HL-60 (cell line): ENCODE results near the gene PDE6C.

Experiments used
- DNase-seq, 2 experiments: peaks; one replicate each; pipeline ENCODE4 v3.0.0-alpha.2; 2010 to 2020; ENCODE audit warnings: low read depth in 1 of 2, low spot score in 1 of 2
- H3K27ac ChIP-seq: fragments of 250-450 bp; sonication (Bioruptor Pico); replicated peaks from 2 replicates; pipeline ENCODE4 v1.5.1; 2020; ENCODE audit warnings: mild to moderate bottlenecking, moderate library complexity
- H3K27me3 ChIP-seq: fragments of 250-450 bp; sonication (Bioruptor Pico); 2 replicates; pipeline ENCODE4 v1.5.1; 2021; ENCODE audit warnings: mild to moderate bottlenecking, moderate library complexity; ENCODE audit not compliant: insufficient read depth, poor library complexity, severe bottlenecking
- H3K4me3 ChIP-seq: replicated peaks from 2 replicates; pipeline ENCODE4 v1.5.1; 2011; ENCODE audit warnings: mild to moderate bottlenecking, control low read depth, low read length; ENCODE audit not compliant: insufficient read depth
- GABPA ChIP-seq: IDR thresholded peaks from 2 replicates; pipeline ENCODE4 v1.6.1; 2012; ENCODE audit warnings: low read depth
- POLR2AphosphoS5 ChIP-seq: IDR thresholded peaks from 2 replicates; pipeline ENCODE4 v1.6.1; 2012; ENCODE audit warnings: low read depth
- SPI1 ChIP-seq: IDR thresholded peaks from 2 replicates; pipeline ENCODE4 v1.6.1; 2012; ENCODE audit warnings: low read depth, mild to moderate bottlenecking, borderline replicate concordance
- TF ChIP-seq, protein P1 (sequence below): IDR thresholded peaks from 2 replicates; pipeline ENCODE4 v1.6.1; 2012; ENCODE audit warnings: low read depth; ENCODE audit not compliant: insufficient replicate concordance
- TF ChIP-seq, protein P2 (sequence below): IDR thresholded peaks from one replicate; pipeline ENCODE4 v1.5.1; 2011; ENCODE audit warnings: low read length, control low read depth, inconsistent platforms; ENCODE audit not compliant: insufficient read depth

Gene PDE6C

DNA sequence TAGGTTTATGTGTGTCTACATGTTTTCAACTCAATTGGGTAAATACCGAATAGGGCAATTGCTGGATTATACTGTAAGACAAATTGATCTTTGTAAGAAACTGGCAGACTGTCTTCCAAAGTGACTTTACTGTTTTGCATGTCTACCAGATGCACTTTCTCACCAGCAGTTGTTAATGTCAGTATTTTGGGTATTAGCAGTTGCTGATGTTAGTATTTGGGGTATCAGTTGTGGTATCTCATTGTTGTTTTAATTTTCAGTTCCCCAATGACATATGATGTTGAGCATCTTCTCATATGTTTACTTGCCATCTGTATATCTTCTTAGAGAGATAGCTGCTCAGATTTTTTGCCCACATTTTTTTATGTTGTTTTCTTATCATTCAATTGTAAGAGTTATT is 10.6 kb downstream of the PDE6C start:
- Histone ChIP-seq H3K27me3 (no peaks in the 10 kb centered on the region), H3K4me3 (no peak overlapping the region), H3K27ac (no peak overlapping the region)
- DNase-seq: no peak
- TF ChIP-seq, protein P1, sequence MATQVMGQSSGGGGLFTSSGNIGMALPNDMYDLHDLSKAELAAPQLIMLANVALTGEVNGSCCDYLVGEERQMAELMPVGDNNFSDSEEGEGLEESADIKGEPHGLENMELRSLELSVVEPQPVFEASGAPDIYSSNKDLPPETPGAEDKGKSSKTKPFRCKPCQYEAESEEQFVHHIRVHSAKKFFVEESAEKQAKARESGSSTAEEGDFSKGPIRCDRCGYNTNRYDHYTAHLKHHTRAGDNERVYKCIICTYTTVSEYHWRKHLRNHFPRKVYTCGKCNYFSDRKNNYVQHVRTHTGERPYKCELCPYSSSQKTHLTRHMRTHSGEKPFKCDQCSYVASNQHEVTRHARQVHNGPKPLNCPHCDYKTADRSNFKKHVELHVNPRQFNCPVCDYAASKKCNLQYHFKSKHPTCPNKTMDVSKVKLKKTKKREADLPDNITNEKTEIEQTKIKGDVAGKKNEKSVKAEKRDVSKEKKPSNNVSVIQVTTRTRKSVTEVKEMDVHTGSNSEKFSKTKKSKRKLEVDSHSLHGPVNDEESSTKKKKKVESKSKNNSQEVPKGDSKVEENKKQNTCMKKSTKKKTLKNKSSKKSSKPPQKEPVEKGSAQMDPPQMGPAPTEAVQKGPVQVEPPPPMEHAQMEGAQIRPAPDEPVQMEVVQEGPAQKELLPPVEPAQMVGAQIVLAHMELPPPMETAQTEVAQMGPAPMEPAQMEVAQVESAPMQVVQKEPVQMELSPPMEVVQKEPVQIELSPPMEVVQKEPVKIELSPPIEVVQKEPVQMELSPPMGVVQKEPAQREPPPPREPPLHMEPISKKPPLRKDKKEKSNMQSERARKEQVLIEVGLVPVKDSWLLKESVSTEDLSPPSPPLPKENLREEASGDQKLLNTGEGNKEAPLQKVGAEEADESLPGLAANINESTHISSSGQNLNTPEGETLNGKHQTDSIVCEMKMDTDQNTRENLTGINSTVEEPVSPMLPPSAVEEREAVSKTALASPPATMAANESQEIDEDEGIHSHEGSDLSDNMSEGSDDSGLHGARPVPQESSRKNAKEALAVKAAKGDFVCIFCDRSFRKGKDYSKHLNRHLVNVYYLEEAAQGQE: no peak
- TF ChIP-seq, protein P2, sequence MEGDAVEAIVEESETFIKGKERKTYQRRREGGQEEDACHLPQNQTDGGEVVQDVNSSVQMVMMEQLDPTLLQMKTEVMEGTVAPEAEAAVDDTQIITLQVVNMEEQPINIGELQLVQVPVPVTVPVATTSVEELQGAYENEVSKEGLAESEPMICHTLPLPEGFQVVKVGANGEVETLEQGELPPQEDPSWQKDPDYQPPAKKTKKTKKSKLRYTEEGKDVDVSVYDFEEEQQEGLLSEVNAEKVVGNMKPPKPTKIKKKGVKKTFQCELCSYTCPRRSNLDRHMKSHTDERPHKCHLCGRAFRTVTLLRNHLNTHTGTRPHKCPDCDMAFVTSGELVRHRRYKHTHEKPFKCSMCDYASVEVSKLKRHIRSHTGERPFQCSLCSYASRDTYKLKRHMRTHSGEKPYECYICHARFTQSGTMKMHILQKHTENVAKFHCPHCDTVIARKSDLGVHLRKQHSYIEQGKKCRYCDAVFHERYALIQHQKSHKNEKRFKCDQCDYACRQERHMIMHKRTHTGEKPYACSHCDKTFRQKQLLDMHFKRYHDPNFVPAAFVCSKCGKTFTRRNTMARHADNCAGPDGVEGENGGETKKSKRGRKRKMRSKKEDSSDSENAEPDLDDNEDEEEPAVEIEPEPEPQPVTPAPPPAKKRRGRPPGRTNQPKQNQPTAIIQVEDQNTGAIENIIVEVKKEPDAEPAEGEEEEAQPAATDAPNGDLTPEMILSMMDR: no peak
- TF ChIP-seq GABPA (no peak), SPI1 (no peak), POLR2AphosphoS5 (no peak)

DNA sequence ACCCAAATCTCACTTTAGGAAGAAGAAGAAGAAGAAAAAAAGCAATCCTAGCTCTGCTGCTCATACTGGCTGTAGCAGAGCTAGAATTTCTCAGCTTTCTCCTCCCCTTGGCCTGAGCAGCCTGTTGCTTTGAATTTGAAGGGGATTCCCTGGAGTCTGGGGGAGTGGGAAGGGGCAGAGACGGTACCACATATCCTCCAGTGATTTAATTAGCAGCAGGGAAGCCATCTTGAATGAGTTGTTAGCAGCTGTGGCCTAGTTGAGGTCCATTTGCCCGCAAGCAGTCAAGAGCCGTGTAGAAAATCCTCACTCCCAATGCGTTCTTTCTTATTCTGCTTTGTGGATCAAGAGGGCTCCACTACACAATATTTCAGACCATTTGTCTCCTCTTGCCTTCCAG is 16.5 kb downstream of the PDE6C start:
- Histone ChIP-seq H3K27ac (no peak overlapping the region), H3K4me3 (no peak overlapping the region), H3K27me3 (no peaks in the 10 kb centered on the region)
- no peak for DNase-seq
- TF ChIP-seq, protein P1: no peak
- TF ChIP-seq SPI1 (no peak), GABPA (no peak), POLR2AphosphoS5 (no peak)
- TF ChIP-seq, protein P2: no peak

DNA sequence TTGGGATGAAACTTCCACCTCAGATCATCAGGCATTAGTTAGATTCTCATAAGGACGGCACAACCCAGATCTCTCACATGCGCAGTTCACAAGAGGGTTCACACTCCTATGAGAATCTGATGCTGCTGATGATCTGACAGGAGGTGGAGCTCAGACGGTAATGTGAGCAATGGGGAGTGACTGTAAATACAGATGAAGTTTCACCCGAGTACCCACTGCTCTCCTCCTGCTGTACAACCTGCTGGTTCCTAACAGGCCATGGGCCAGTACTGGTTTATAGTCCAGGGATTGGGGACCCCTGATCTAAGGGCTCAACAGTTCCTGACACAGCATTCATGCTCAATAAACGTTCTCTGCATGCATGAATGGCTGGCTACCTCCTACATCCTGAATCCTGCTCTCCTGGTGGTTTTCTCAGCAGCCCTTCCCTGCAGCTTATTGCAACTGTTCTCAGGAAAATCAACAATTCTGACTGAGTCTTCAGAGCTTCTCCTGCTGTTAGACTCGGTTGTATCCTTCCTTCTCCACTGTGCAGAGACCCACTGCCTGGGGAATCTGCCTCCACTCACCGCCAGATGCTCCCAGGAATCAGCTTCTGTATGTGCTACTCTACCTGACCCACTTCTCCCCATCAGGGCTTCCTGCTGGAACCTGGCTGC is 17.4 kb downstream of the PDE6C start:
- no peak overlapping the region for H3K27ac ChIP-seq
- no peak for DNase-seq

More for the DNA sequence above, 17.4 kb downstream of the PDE6C start:
- TF ChIP-seq, protein P1: no peak
- no peak for TF ChIP-seq GABPA
- no peak for TF ChIP-seq SPI1
- no peak for TF ChIP-seq POLR2AphosphoS5
- TF ChIP-seq, protein P2: no peak
- Histone ChIP-seq H3K4me3 (no peak overlapping the region), H3K27me3 (no peaks in the 10 kb centered on the region)
